Peyer's patch (tissue), 4 donors: ENCODE results near the gene MXRA8.

Source experiments
- POLR2A ChIP-seq, 2 donors: fragments of 450-650 bp; IDR thresholded peaks; one replicate each; pipeline ENCODE4 v1.5.1; 2017; ENCODE audit warnings: antibody characterized with exemption in 2 of 2, mild to moderate bottlenecking in 2 of 2, moderate library complexity in 2 of 2
- TF ChIP-seq, protein P1 (sequence below), 6 experiments: fragments of 450-650 bp in 4 of 6; fragments of 200-600 bp in 2 of 6; sonication (generic) in 1 of 6; IDR thresholded peaks; one replicate each; pipeline ENCODE4 v1.5.1; 2017 to 2019; ENCODE audit warnings: antibody characterized with exemption in 6 of 6, mild to moderate bottlenecking in 3 of 6, moderate library complexity in 1 of 6

DNA sequence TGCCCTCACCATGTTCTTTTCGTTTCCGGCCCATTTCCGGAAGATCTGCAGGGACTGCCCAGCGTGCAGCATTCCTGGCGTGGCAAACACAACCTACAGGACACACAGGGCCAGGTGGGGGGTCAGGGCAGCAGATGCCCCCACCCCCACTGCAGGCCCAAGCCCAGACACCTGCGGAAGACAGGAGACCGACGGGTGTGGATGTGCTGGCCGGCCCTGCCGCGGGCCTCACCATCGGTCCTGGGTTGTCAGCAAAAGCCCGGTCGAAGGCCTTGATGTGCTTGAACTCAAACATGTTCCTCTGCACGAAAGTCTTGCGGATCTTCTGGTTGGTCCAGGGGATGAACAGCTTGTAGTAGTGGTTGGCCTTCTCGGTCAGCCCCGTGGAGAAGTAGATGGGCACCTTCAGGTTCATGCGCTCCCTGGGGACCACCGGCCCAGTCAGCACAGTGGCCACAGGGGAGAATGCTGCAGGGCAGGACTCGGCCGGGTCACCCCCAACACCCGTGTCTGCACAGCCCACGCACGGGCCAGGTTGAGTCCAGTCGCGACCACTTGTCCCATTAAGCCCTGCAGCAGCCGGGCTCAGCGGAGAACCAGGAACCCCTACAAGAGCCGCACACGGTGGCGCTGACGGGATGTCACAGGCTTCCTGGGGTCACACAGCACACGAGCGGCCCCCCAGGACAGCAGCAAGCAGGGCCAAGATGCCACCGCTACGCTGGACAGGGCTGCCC is 44.7 kb downstream of the MXRA8 start:
- TF ChIP-seq, protein P1, sequence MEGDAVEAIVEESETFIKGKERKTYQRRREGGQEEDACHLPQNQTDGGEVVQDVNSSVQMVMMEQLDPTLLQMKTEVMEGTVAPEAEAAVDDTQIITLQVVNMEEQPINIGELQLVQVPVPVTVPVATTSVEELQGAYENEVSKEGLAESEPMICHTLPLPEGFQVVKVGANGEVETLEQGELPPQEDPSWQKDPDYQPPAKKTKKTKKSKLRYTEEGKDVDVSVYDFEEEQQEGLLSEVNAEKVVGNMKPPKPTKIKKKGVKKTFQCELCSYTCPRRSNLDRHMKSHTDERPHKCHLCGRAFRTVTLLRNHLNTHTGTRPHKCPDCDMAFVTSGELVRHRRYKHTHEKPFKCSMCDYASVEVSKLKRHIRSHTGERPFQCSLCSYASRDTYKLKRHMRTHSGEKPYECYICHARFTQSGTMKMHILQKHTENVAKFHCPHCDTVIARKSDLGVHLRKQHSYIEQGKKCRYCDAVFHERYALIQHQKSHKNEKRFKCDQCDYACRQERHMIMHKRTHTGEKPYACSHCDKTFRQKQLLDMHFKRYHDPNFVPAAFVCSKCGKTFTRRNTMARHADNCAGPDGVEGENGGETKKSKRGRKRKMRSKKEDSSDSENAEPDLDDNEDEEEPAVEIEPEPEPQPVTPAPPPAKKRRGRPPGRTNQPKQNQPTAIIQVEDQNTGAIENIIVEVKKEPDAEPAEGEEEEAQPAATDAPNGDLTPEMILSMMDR (IDR thresholded peaks at IDR 0.05), result no peak
- no peak for TF ChIP-seq POLR2A (IDR thresholded peaks at IDR 0.05)
